NCI-H345 treated with DMSO at 0.1 percent for 48 hours (cell line): ENCODE measurements around the gene GNG13.
"Not testable (repeated sequence)": the region's sequence is repeated elsewhere in the genome, so short reads cannot be mapped to it uniquely, and the experiment has no call there.

Source experiments
- DNase-seq: peaks from one replicate; lab custom pipeline; 2025; ENCODE audit not compliant: unreplicated experiment; lab: John Stamatoyannopoulos, UW

The GNG13 gene

DNA sequence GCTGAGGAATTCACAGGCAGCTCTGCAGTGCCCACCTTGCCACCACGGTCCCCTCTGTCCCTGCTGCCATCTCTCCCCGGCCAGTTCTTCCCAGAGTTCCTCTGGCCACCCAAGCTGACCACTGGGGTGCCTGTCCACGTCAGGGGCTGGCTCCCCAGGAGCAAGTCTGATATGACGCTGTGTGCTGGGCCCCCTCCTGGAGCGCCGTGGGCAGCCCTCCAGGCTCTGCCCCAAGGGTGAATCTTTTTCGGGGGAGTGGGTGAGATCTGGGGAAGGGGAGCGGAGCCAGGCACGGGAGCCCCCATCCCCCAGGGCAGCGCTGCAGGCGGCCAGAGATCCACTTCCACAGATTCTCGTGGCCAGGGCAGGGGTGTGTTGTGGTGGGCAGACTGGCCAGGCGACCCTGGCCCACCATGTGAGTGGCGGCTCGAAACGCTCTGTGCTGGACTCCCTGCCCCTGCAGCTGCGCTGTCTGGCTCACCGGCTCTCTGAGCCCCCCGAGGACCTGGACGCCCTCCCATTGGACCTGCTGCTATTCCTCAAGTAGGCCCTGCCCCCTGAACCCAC lies 36.3 kb downstream of the GNG13 start:
- DNase-seq: no peak

DNA sequence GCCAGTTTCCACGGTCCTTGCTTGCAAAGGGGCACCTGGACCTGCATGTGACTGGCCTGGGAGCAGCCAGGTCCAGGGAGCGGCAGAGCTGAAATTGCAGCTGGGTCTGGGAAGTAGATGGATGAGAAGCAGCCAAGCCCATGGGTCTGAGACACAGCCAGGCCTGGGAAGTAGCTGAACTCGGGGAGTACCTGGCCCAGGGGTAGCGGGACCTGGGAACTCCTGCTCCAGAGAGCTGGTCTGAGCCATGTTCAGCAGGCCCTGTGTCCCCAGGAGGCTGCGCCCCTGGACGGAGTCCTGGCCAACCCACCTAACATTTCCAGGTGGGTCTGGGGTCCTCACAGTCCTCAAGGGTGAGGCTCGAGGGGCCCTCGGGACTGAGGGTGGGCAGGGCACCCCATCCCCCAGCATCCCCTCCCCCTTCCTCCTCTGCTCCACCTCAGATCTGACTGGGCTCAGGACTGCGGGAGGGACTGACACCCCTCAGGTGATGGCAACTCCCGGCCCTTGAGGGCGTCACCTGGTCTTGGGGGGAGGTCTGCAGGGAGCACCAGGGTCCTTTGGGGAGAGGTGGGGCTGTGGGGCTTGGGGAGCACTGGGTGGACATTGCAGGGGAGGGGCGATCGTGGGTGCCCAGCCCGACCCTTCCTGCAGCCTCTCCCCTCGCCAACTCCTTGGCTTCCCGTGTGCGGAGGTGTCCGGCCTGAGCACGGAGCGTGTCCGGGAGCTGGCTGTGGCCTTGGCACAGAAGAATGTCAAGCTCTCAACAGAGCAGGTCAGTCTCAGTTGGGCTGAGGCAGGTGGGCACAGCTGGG lies 37.0 kb downstream of the GNG13 start:
- no peak for DNase-seq

DNA sequence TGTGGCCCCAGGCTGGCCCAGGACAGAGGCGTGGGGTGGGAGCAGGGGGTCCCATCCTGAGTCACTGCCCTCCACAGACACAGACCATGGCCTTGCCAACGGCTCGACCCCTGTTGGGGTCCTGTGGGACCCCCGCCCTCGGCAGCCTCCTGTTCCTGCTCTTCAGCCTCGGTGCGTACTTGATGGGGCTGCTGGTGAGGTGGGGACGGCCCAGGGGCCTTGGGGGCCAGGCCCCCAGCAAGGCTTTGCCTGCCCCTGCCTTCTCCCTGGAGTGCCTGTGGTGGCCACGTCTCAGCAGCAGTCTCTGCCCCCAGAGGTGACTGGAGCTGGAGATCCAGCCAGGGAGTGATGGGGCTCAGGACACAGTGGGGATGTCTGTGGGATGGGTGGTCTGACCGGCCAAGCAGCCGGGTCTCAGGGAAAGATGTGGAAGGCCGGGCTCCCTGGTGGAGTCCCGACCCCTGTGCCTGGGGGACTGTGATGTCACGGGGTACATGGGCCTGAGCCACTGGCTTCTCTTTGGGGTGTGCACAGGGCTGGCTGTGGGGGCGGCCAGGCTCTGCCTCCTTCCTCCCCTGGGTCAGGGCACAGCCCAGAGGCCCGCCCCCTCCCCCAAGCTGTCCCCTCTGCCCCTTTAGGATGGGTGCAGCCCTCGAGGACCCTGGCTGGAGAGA lies 37.8 kb downstream of the GNG13 start:
- no peak for DNase-seq

DNA sequence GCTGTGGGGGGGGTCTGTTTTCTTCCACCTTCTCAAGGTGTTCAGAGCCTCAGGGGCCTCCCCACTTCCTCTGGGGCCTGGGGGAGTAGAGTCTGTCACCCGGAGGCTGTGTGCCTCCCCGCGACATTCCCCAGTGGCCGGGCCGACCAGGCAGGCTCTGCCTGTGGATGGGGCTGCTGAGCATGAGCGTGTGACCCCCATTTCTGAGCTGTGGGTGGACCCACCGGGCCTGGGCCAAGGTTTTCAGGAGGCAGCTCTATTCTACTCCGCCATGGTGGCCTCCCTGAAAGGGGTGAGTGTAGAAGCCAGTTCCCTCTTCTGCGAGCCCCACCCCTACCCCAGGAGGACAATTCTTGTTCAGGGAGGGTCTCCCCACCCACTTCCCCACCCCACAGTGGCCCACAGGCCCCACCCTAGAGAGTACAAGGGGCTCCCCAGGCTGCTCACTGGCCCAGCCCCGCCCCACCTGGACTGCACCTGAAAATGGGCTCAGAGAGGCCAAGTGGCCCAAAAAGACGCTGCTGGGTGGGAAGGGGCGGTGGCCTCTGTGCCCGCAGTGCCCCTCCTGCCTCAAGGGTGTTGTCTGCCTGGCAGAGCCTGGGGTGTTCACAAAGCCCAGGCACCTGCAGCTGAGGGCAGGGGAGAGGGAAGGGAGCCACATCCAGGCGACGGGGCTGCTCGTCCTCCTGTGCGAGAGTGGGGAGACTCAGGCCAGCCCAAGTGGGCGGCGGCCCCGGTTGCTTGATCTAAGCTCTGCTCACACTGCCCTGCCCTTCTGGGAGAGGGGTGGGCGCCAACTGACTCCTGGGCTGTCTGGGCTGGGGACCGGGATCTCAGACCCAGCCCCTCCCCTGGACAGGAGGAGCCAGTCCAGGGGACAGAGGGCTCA lies 38.7 kb downstream of the GNG13 start:
- DNase-seq: no peak

DNA sequence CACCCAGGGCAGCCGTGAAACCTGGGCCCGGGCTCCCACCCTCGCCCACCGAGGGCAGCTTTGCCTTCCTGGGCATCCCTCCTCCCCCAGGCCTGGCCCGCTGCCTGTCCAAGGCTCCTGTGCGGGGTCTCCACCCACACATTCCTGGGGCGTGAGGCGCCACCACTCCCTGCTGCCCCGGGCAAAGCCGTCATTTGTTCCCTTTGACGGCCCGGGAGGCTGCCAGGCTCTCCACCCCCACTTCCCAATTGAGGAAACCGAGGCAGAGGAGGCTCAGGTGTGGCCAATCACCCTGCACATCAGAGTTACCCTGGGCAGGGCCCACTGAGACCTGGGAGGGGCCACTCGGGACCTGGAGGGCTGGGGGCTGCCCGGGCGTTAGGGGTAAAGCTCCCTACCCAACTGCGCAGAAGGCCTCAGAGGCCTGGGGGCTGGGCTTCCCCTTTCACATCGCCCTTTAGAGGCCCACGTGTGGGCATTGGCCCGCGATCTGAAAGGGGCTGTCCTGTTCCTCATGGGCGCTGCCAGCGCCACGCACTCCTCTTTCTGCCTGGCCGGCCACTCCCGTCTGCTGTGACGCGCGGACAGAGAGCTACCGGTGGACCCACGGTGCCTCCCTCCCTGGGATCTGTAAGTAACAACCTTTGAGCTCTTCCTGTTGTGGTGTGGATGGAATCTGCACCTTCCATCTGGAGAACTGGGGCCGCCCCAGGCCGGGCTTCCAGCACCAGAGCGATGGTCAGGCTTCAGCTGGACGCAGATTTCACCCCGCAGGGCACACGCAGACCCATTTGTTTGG lies 39.8 kb downstream of the GNG13 start, which contains the start of gene MSLN:
Gene MSLN (plus strand): TSS at position 190 of the 799 bp plus-strand sequence. CDS start 1,947 bp downstream, outside the sequence.
- no peak for DNase-seq

DNA sequence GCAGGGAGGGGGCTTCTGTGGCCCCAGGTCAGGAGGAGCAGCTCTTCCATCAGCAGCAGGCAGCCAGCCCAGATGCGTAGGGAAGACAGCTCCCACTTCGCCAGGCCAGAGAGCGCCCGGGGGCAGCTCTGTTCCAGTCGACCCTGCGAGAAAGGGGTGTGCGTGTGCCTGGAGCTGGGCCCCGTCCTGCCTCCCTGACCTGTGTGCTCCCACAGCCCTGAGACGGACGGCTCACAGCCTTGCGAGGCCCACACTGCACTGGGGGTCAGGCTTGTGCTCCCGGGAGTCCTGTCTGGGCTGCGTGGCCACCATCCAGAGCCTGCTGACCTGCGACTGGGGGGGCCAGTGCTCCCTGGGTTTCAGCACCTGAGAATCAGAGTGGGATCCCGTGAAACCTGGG lies 40.5 kb downstream of the GNG13 start:
- DNase-seq: no peak

DNA sequence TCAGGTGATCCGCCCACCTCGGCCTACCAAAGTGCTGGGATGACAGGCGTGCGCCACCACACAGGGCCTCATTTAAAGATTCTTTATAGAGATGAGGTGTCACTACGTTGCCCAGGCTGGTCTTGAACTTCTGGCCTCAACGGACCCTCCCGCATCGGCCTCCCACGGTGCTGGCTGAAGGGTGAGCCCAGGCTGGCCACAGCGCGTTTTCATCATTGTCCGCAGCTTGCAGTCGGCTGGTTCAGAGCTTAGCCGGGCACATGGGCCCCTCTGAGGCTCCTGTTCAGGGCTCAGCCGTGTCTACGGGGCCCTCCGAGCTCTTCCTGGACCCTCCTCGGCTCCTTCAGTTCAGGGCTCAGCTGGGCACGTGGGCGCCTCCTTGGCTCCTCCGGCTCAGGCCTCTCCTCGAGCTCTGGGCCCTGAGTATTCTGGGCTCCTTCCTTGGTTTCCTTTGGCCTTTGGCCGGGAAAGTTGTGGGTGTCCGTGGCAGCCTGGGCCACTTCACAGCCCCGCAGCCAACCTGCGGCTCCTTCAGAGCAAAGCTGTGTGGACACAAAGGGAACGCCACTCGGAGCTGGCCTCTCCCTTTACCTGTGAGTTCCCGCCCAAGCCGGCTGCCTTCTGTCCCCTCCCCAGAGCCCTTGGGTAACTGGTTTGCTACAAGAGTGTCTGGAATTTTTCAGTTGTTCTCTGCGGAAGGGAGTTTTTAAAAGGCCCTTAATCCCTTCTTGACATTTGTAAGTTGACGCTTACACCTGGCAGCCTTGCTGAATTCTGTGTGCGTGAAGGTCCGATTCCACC lies 41.2 kb downstream of the GNG13 start:
- no peak for DNase-seq

DNA sequence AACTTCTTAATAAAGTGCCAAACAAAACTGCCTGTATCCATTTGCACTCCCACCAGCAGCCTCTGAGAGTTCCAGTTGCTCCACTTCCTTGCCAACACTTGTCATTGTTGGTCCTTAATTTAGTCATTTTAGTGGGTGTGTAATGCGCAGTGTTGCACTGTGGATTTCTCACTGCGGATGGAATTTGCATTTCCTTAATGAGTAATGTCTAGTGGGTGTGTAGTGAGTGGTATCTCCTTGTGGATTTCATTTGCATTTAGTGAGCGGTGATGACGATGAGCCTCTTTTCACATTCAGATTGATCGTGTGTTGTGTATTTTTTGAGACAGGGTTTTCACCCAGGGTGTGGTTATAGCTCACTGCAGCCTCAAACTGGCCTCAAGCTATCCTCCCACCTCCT lies 44.1 kb downstream of the GNG13 start:
- DNase-seq: no peak

DNA sequence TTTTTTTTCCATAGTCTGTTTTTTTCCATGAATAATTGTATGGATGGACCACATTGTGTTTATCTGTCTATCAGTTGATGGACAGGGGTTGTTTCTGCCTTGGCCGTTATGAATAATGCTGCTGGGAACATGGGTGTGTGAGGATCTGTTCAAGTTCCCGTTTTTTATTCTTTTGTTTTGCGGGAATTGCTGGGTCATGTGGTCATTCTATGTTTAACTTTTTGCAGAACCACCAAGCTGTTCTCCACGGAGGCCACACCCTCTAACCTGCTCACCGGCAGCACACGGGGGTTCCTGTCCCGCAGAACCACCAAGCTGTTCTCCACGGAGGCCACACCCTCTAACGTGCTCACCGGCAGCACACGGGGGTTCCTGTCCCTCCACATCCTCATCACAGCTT lies 45.9 kb downstream of the GNG13 start:
- no peak for DNase-seq

DNA sequence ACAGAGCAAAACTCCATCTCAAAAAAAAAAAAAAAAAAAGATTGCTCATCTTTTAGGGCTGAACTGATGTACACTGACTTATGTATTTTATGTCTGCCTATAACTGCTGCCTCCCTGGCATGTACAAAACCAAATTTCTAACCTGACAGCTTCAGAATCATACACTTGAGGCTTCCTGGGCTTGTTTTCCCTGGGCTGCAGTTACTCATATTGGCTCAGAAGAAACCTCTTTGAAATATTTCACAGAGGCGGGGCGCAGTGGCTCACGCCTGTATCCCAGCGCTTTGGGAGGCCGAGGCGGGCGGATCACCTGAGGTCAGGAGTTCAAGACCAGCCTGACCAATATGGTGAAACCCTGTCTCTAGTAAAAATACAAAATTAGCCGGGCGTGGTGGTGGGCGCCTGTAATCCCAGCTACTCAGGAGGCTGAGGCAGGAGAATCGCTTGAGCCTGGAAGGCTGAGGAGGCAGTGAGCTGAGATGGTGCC lies 46.4 kb downstream of the GNG13 start:
- DNase-seq: not testable (repeated sequence)

DNA sequence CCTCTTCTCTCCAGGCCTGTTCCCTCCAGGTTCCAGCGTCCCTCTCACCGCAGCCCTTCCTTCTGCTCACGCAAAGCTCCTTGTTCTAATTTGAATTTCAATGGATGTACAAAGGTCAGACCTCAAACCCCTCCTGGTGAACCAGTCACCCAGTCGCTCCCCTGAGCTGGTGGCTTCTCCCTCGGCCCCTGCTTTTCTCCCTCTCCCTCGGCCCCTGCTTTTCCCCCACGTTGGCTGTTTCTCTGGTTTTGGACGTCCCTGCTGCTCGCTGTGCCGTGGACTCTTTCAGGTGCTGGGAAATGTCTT lies 48.6 kb downstream of the GNG13 start:
- DNase-seq: no peak

DNA sequence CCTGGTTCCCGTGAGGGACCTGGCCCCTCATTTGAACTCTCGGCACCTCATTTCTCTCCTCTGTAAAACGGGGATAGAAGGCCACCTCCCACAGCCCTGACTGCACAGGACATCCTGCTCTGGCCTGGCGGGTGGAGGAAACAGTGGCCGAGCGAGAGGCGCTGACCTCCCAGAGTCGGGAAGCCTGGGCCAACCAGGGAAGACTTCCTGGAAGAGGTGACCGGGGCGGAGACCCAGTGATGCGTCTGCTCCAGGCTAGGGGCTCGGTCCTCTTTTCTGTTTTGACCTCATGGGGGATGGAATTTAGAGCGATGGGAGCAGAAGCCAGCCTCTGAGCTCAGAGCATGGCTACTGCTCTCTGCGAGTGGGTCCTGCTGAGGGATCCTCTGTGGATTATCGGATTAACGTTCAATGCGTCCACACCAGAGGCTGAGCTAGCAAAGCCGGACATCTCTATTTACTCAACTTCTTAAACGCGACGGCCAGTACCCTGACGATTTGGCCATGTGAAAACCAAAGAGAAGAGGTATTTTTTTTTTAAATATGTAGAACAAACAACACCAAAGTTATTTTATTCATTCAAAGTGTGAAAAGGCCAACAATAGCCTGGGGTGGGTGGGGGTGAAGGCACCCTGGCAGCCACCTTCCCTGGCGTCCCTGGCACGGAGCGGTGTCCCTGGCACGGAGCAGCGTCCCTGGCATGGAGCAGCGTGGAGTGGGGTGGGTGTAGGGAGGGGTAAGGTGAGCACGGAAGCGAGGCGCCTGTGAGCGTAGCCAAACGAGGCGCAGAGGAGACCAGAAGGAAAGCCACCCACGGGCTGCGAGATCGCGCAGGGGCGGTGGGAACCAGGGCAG lies 49.2 kb downstream of the GNG13 start:
- DNase-seq: no peak

DNA sequence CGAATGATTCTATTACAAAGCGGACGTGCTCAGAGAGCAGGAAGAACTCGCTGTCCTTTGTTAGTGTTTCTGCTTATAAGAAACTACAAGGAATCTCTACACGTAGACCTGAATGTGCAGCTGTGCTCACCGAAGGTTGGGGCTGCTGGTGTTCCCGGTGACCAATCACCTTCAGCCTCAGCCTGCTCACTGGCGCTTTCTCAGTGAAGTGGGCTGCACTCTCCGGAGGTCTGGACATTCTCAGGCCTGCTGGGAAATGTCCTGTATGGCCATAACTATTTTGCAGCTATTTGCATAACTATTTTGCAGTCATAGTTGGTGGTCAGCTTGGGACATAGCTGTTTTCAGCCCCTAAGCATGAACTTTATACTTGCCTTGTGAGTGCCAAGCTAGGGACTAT lies 50.0 kb downstream of the GNG13 start:
- no peak for DNase-seq

DNA sequence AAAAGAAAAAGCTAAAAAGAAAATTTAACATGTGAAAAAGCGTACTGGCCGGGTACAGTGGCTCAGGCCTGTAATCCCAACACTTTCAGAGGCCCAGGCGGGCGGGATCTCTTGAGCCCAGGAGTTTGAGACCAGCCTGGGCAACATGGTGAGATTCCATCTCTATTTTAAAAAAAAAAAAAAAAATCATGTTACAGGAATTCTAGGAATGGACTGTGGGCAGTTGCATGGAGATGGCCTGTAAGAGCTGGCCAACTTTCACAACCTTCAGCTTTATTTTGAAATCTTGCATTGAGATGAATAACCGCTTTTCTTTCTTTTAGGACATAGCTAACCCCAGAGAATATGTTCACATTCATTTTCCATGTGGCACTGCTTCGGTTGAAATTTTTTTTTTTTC lies 51.5 kb downstream of the GNG13 start:
- no peak for DNase-seq
